Thymus (tissue), 11 donors: ENCODE data around the gene SFMBT2. TPM values are rescaled to one million over a fixed set of nuclear protein-coding genes. Genes with fewer than 3 reads are reported as not detected.

Experiments used
- DNase-seq, 9 donors: peaks; one replicate each; pipeline ENCODE4 v3.0.0-alpha.2; 2013; ENCODE audit warnings: low spot score in 9 of 9, low read depth in 6 of 9, missing footprints in 1 of 9
- H3K27ac ChIP-seq, 2 donors: one replicate each; pipeline ENCODE4 v1.5.1; 2013; ENCODE audit warnings: control low read depth in 1 of 2, low read depth in 1 of 2, low read length in 1 of 2, mild to moderate bottlenecking in 1 of 2, moderate library complexity in 1 of 2
- H3K27me3 ChIP-seq, 2 donors: one replicate each; pipeline ENCODE4 v1.5.1; 2013; ENCODE audit warnings: low read length in 1 of 2; ENCODE audit not compliant: control insufficient read depth in 2 of 2, insufficient read depth in 1 of 2
- H3K36me3 ChIP-seq, 2 donors: one replicate each; pipeline ENCODE4 v1.5.1; 2013; ENCODE audit warnings: low read length in 1 of 2, mild to moderate bottlenecking in 1 of 2, moderate library complexity in 1 of 2; ENCODE audit not compliant: control insufficient read depth in 2 of 2, insufficient read depth in 2 of 2
- H3K4me1 ChIP-seq, 2 donors: one replicate each; pipeline ENCODE4 v1.5.1; 2013; ENCODE audit warnings: low read length in 2 of 2; ENCODE audit not compliant: control insufficient read depth in 2 of 2, insufficient read depth in 2 of 2
- H3K4me3 ChIP-seq, 2 donors: one replicate each; pipeline ENCODE4 v1.5.1; 2013; ENCODE audit warnings: low read length in 2 of 2, control low read depth in 1 of 2, mild to moderate bottlenecking in 1 of 2
- H3K9me3 ChIP-seq, 2 donors: one replicate each; pipeline ENCODE4 v1.5.1; 2013; ENCODE audit warnings: low read length in 1 of 2, mild to moderate bottlenecking in 1 of 2; ENCODE audit not compliant: control insufficient read depth in 2 of 2, insufficient read depth in 1 of 2
- WGBS: extraction: QIAGEN DNeasy Blood & Tissue Kit; methylation state at CpG from one replicate; pipeline ENCODE4 v1.1.7; 2013; 5-methylcytosine and 5-hydroxymethylcytosine counted together
- polyA plus RNA-seq: library from polyadenylated mRNA; stranded (reverse); fragments of 200-250 nt; gene quantifications from one replicate; pipeline ENCODE4 v1.2.3, GENCODE V29; 2013
- total RNA-seq: library from RNA; stranded (reverse); fragments of 120-200 nt; gene quantifications from one replicate; pipeline ENCODE4 v1.2.4, GENCODE V29; 2013
- donor health status: healthy.

Gene SFMBT2
- total and polyA plus RNA-seq, 2 donors, result 8.8 to 9.7 TPM

DNA sequence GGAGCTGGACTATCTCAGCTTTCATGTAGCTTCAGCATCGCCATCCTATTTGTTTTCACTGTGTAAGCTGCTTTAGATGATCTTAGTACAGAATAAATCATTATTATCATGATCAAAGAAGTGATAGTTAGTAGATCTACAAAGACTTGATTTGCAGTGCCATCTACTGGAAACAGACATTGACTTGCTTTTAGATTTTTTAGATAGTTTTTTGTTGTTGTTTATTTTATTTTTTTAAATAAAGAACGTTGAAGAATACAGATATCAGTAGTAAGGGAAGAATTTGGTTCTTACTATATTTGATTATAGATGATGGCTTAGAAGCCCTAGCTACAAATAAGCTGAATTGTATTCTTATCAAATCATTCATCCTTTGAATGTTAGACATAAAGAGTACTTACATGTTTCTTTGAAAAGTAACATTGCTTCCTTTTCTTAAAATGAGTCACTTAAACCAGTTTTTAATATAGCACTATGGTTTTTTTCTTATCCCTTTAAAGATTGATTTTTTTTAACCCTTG, 6.3 kb upstream of the SFMBT2 start:
- peak in 3 of 9 donors; percentile 26 to 76 (median 48) for DNase-seq
- WGBS, result 21% methylated on average over 2 of the region's 2 CpGs
- Histone ChIP-seq H3K36me3 (no peaks in the 10 kb centered on the region), H3K9me3 (no peaks in the 10 kb centered on the region), H3K27ac (no peak overlapping the region), H3K27me3 (peaks cover 20 to 28% of the 10 kb centered on the region in 2 donors), H3K4me1 (peaks cover 8 to 20% of the 10 kb centered on the region in 2 donors), H3K4me3 (no peak overlapping the region)

DNA sequence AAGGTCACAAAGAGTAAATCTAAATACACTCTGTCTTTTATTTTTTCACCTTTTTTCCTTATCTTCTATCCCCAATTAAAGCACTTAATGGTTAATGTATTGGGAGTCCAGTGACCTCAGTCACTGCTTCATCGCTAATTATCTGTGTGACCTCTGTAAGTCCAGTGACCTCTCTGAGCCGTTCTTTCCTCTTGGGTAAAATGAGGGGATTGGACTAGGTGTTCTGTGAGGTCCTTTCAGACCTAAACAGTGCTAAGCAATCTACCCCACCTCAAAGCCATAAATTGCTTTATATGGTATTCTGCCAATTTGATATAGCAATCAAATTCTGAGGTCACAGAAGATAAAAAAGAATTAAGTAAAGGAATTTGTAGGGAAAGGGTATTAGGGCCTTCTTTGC, 3.9 kb upstream of the SFMBT2 start:
- no peak for DNase-seq
- peaks cover 8 to 33% of the 10 kb centered on the region in 2 donors for H3K4me1 ChIP-seq
- no peak overlapping the region for H3K4me3 ChIP-seq
- WGBS, result 98% methylated on average over 2 of the region's 2 CpGs
- no peaks in the 10 kb centered on the region for H3K9me3 ChIP-seq
- H3K27ac ChIP-seq, result no peak overlapping the region
- H3K27me3 ChIP-seq, result peaks cover 37 to 52% of the 10 kb centered on the region in 2 donors
- no peaks in the 10 kb centered on the region for H3K36me3 ChIP-seq

DNA sequence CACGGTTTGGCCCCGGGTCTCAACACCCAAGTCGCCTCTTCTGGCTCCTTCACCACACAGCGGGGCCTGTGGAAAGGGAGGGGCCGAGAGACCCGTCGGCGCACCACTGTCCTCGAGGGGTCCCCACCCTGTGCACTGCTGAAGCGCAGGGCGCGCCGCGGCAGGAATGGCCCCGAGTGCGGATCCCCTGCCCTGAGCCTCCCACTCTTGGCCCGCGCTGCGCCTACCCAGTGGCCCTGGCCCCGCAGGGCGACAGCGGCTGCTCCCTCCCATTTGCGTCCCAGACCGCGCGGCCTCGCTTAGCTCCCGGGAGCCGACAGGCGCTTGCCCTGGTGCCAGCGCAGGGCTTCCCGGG, 2.1 kb upstream of the SFMBT2 start:
- Histone ChIP-seq H3K36me3 (no peaks in the 10 kb centered on the region), H3K4me3 (peak overlapping the region; percentile 34 to 72), H3K27me3 (peaks cover 51 to 70% of the 10 kb centered on the region in 2 donors), H3K27ac (no peak overlapping the region), H3K4me1 (peaks cover 8 to 45% of the 10 kb centered on the region in 2 donors), H3K9me3 (peaks cover 0 to 3% of the 10 kb centered on the region in 2 donors)
- DNase-seq, result peak in 1 of 9 donors; percentile 8
- 10% methylated on average over 32 of the region's 32 CpGs for WGBS

DNA sequence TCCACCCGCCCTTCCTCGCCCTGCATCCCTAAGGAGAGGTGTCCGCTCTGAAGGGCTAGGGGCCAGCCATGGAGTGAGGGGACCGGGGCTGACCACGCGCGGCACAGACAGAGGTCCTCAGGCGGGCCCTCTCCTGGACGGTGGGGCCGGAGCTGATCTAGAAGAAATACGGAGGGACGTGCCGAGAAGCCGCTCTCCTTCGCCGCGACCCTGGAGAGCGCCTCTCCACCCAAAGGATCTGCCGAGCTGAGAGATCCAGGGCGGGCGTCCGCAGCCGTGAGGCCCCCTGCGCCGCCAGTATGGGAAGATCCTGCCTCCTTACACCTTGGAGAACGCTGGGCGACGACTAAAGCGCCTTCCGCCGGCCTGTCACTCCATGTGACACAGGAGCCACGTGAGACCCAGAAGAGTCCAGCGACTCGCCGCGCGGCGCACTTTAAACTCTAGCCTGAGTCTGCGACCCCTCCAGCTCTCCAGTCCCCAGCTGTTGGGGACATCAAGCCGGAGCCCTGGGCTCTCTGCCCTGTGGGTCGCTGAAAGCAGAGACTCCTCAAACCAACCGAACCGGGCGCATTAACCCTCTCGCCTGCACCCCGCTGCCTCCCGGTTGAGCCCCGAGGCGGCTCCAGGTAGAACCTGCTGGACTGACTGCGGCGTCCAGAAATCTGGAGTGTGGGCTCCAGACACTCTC, 1.5 kb upstream of the SFMBT2 start:
- peaks cover 0 to 3% of the 10 kb centered on the region in 2 donors for H3K9me3 ChIP-seq
- H3K36me3 ChIP-seq, result no peaks in the 10 kb centered on the region
- peak overlapping the region in 1 of 2 donors; percentile 27 for H3K27ac ChIP-seq
- 4% methylated on average over 51 of the region's 51 CpGs for whole genome bisulfite sequencing
- peak in 2 of 9 donors; percentile 11 to 49 for DNase-seq
- H3K4me3 ChIP-seq, result peak overlapping the region; percentile 34 to 72
- H3K27me3 ChIP-seq, result peaks cover 54 to 76% of the 10 kb centered on the region in 2 donors
- H3K4me1 ChIP-seq, result peaks cover 10 to 47% of the 10 kb centered on the region in 2 donors

DNA sequence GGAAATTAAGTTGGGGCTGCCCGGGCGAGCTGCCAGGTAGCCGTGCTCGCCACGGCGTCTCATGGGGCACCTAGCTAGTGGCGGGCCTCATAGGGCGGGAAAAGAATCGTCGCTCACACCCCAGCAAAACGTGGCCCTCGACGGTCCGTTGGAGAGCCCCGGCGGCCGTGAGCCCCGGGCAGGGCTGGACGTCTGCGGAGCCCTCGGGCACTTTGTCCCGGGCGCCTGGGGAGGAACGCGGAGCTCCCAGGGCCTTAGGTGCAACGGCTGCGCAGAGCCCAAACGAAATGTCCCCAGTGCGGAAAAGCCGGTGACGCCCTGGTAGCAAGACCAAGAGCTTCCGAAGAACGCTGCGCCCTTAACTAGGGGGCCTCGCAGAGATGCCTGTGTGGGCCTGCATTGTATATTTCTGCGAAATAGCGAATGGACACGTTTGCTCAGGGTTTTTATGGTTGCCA, 866 bp upstream of the SFMBT2 start:
- H3K27me3 ChIP-seq, result peaks cover 54 to 83% of the 10 kb centered on the region in 2 donors
- H3K9me3 ChIP-seq, result peaks cover 0 to 3% of the 10 kb centered on the region in 2 donors
- WGBS, result 5% methylated on average over 38 of the region's 38 CpGs
- H3K4me3 ChIP-seq, result peak overlapping the region; percentile 72 to 83
- peaks cover 14 to 54% of the 10 kb centered on the region in 2 donors for H3K4me1 ChIP-seq
- DNase-seq, result peak in 3 of 9 donors; percentile 7 to 55 (median 32)
- no peaks in the 10 kb centered on the region for H3K36me3 ChIP-seq
- H3K27ac ChIP-seq, result no peak overlapping the region

DNA sequence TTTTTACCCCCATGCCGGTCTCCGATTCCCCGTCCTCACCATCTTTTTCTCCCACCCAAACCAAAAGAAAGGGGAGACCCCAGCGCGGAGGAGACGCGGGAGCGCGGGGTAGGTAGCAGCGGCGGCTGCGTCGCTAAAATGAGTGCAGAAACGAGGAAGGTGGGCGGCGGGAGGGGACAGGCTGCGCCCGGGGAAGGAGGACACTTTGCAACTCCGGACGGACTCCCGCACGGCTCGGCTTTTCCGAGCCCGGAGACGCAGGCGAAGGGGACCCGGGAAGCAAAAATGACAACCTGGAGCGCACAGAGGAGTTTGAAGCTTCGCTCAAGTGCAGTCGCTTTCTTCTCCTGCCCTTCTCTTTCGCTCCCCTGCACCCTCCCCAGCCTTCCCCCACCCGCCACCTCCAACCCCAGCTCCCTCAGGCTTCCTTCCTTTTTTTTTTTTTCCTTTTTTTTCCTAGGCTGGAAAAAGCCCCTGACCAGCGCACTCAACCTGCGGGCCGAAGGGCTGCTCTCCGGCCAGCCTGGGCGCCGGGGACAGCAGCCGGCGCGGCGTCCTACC, 453 bp downstream of the SFMBT2 start:
- Histone ChIP-seq H3K4me3 (peak overlapping the region; percentile 72 to 83), H3K27ac (peak overlapping the region; percentile 67 to 70), H3K36me3 (no peaks in the 10 kb centered on the region), H3K9me3 (peaks cover 0 to 3% of the 10 kb centered on the region in 2 donors), H3K27me3 (peaks cover 53 to 85% of the 10 kb centered on the region in 2 donors), H3K4me1 (peaks cover 16 to 56% of the 10 kb centered on the region in 2 donors)
- WGBS, result under 1% methylated on average over 43 of the region's 43 CpGs
- peak in 4 of 9 donors; percentile 22 to 54 (median 24) for DNase-seq

DNA sequence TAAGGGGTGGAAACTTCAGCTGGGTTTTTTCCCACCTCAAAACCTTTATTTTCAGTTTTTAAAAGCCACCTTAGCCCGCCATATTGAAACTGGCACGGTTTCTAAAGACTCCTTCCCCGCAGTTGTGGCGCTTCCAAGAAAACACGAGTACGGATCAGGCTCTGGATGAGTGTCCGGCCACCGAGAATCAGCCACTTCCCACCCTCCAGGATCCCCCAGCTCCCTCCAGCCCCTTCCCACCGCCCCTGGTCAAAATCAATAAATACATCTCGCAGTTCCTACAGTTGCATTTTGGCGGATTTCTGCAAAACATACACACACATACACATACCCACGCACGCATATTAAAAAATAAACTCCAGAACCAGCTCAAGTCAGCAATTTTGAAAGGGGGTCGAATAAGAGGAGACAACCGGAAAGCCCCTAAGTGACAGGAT, 1.1 kb downstream of the SFMBT2 start:
- Histone ChIP-seq H3K9me3 (peaks cover 0 to 3% of the 10 kb centered on the region in 2 donors), H3K4me1 (peaks cover 16 to 56% of the 10 kb centered on the region in 2 donors), H3K36me3 (no peaks in the 10 kb centered on the region), H3K27me3 (peaks cover 52 to 83% of the 10 kb centered on the region in 2 donors), H3K4me3 (peak overlapping the region; percentile 72 to 83), H3K27ac (peak overlapping the region; percentile 49 to 67)
- under 1% methylated on average over 15 of the region's 15 CpGs for WGBS
- DNase-seq, result peak in 1 of 9 donors; percentile 19

DNA sequence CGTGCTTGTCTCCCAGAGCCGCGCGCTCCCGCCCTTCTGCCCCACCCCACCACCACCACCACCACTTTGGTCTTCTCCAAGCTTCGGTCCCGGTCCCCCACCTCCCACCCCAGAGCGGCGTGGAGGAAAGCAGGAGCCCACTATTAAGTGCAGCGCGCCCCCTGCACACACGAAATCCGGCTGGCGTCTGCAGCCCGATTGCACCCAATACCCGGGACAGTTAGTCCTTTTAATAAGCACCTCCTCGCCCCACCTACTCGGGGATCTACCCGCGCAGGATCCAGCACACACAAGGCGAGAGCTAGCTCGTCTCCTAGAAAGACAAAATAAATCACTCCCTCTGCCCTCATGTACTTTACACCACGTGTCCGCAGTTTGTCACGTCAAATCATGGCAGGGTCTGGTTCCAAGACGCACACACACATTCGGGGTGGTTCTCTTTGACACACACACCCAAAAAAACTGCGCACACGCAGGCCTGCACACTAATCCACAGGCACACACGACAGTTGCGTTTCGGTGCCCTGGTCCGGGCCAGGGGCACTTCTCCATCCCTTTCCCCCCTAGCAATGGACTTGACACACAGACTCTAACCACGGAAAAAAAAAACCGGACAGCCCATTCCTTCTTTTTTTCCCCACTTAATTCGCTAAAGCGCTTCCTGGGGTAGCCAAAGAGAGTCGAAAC, 1.6 kb downstream of the SFMBT2 start:
- Histone ChIP-seq H3K27me3 (peaks cover 52 to 77% of the 10 kb centered on the region in 2 donors), H3K36me3 (no peaks in the 10 kb centered on the region), H3K27ac (peak overlapping the region; percentile 60 to 61), H3K4me3 (peak overlapping the region; percentile 72 to 83), H3K4me1 (peaks cover 16 to 56% of the 10 kb centered on the region in 2 donors), H3K9me3 (peaks cover 0 to 3% of the 10 kb centered on the region in 2 donors)
- WGBS, result under 1% methylated on average over 38 of the region's 38 CpGs
- peak in 4 of 9 donors; percentile 23 to 66 (median 36) for DNase-seq
